ENCODE results near the gene TMA7.
A peak's percentile ranks its signal among the peaks of the same experiment; 100 is the strongest.

The TMA7 gene

GRCh38 chr3:48439820-48440589 lies at the start of gene TMA7, which contains the start of gene CCDC51:
TMA7 (plus strand) TSS chr3:48440257; CDS start chr3:48440297, 40 bp downstream.
CCDC51 (minus strand) TSS chr3:48440119; CDS start chr3:48435128, 4,991 bp downstream.
- DNase-seq (ENCODE audit: low spot score): peak; percentile 99

- DNase-seq (ENCODE audit: low spot score): no peak
Observed at GRCh38 chr3:48394391-48394790, 45.7 kb upstream of the TMA7 start.

- no peak for DNase-seq (ENCODE audit: low spot score)
Observed at GRCh38 chr3:48395714-48396113, 44.3 kb upstream of the TMA7 start.

- DNase-seq (ENCODE audit: low spot score): peak; percentile 4
Observed at GRCh38 chr3:48397767-48398681, 42.0 kb upstream of the TMA7 start.

- DNase-seq (ENCODE audit: low spot score): peak; percentile 2
Observed at GRCh38 chr3:48398701-48399386, 41.2 kb upstream of the TMA7 start.

GRCh38 chr3:48399387-48400172 lies 40.5 kb upstream of the TMA7 start:
- peak; percentile 12 for DNase-seq (ENCODE audit: low spot score)

GRCh38 chr3:48400824-48401433 lies 39.1 kb upstream of the TMA7 start:
- DNase-seq (ENCODE audit: low spot score): peak; percentile 69

GRCh38 chr3:48401434-48401901 lies 38.6 kb upstream of the TMA7 start:
- peak; percentile 4 for DNase-seq (ENCODE audit: low spot score)

- peak; percentile 89 for DNase-seq (ENCODE audit: low spot score)
Observed at GRCh38 chr3:48402281-48402732, 37.8 kb upstream of the TMA7 start.

- DNase-seq (ENCODE audit: low spot score): peak; percentile 4
Observed at GRCh38 chr3:48402907-48403306, 37.1 kb upstream of the TMA7 start.

- peak; percentile 2 for DNase-seq (ENCODE audit: low spot score)
Observed at GRCh38 chr3:48403533-48404439, 36.3 kb upstream of the TMA7 start.

- DNase-seq (ENCODE audit: low spot score): peak; percentile 1
Observed at GRCh38 chr3:48404440-48405342, 35.4 kb upstream of the TMA7 start.

- no peak for DNase-seq (ENCODE audit: low spot score)
Observed at GRCh38 chr3:48405343-48405881, 34.6 kb upstream of the TMA7 start.

- no peak for DNase-seq (ENCODE audit: low spot score)
Observed at GRCh38 chr3:48405971-48406370, 34.1 kb upstream of the TMA7 start.

GRCh38 chr3:48406443-48407431 lies 33.3 kb upstream of the TMA7 start:
- DNase-seq (ENCODE audit: low spot score): no peak

GRCh38 chr3:48407542-48408099 lies 32.4 kb upstream of the TMA7 start:
- DNase-seq (ENCODE audit: low spot score): no peak

GRCh38 chr3:48408823-48409281 lies 31.2 kb upstream of the TMA7 start:
- DNase-seq (ENCODE audit: low spot score): no peak
